H9 (cell line): ENCODE measurements around the gene PDGFB. TPM values are rescaled to one million over a fixed set of nuclear protein-coding genes. Genes with fewer than 3 reads are reported as not detected.
A peak's percentile ranks its signal among the peaks of the same experiment; 100 is the strongest.

Experiments used
- DNase-seq: peaks from one replicate; pipeline ENCODE4 v3.0.0-alpha.2; 2017
- H2AFZ ChIP-seq: one replicate; pipeline ENCODE4 v1.6.1; 2013; ENCODE audit warnings: mild to moderate bottlenecking, low read length, control low read depth, moderate library complexity
- H2AK5ac ChIP-seq: 2 replicates; pipeline ENCODE4 v1.6.1; 2013; ENCODE audit warnings: low read length, control low read depth, mixed read lengths; ENCODE audit not compliant: insufficient read length
- H2BK120ac ChIP-seq: one replicate; pipeline ENCODE4 v1.6.1; 2013; ENCODE audit warnings: low read depth, mild to moderate bottlenecking, low read length, control low read depth, inconsistent platforms; ENCODE audit not compliant: poor library complexity, severe bottlenecking
- H2BK12ac ChIP-seq: 2 replicates; pipeline ENCODE4 v1.6.1; 2013; ENCODE audit warnings: low read length, control low read depth, mixed read lengths, low read depth; ENCODE audit not compliant: insufficient read length
- H2BK15ac ChIP-seq: 2 replicates; pipeline ENCODE4 v1.6.1; 2013; ENCODE audit warnings: low read depth, low read length, control low read depth
- H2BK20ac ChIP-seq: one replicate; pipeline ENCODE4 v1.6.1; 2013; ENCODE audit warnings: low read depth, mild to moderate bottlenecking, low read length, control low read depth, inconsistent platforms; ENCODE audit not compliant: poor library complexity, severe bottlenecking
- H2BK5ac ChIP-seq: 2 replicates; pipeline ENCODE4 v1.6.1; 2013; ENCODE audit warnings: low read length, control low read depth, mixed read lengths; ENCODE audit not compliant: insufficient read length
- H3K14ac ChIP-seq: 2 replicates; pipeline ENCODE4 v1.6.1; 2013; ENCODE audit warnings: low read length, control low read depth; ENCODE audit not compliant: insufficient read depth
- H3K18ac ChIP-seq: 2 replicates; pipeline ENCODE4 v1.6.1; 2013; ENCODE audit warnings: low read depth, mild to moderate bottlenecking, mixed read lengths, low read length, control low read depth; ENCODE audit not compliant: insufficient read length
- H3K23ac ChIP-seq: 2 replicates; pipeline ENCODE4 v1.6.1; 2013; ENCODE audit warnings: low read length, control low read depth, mixed read lengths, low read depth; ENCODE audit not compliant: insufficient read length
- H3K23me2 ChIP-seq: 2 replicates; pipeline ENCODE4 v1.6.1; 2013; ENCODE audit warnings: low read depth, mild to moderate bottlenecking, mixed read lengths, low read length, control low read depth; ENCODE audit not compliant: insufficient read length, poor library complexity, severe bottlenecking
- H3K27ac ChIP-seq: 2 replicates; pipeline ENCODE4 v1.5.1; 2013; ENCODE audit warnings: low read length, control low read depth, mixed read lengths, low read depth; ENCODE audit not compliant: insufficient read length
- H3K27me3 ChIP-seq: 2 replicates; pipeline ENCODE4 v1.6.1; 2013; ENCODE audit warnings: low read length, control low read depth, inconsistent platforms; ENCODE audit not compliant: insufficient read depth
- H3K4ac ChIP-seq: 2 replicates; pipeline ENCODE4 v1.6.1; 2013; ENCODE audit warnings: low read depth, mild to moderate bottlenecking, control low read depth, inconsistent platforms, low read length, moderate library complexity
- H3K4me1 ChIP-seq: 2 replicates; pipeline ENCODE4 v1.6.1; 2013; ENCODE audit warnings: low read length, control low read depth, inconsistent platforms; ENCODE audit not compliant: insufficient read depth
- H3K4me2 ChIP-seq: 2 replicates; pipeline ENCODE4 v1.6.1; 2013; ENCODE audit warnings: low read length, control low read depth, mixed read lengths; ENCODE audit not compliant: insufficient read length, insufficient read depth
- H3K56ac ChIP-seq: 2 replicates; pipeline ENCODE4 v1.6.1; 2013; ENCODE audit warnings: low read depth, mild to moderate bottlenecking, mixed read lengths, low read length, control low read depth; ENCODE audit not compliant: insufficient read length
- H3K79me1 ChIP-seq: 2 replicates; pipeline ENCODE4 v1.6.1; 2013; ENCODE audit warnings: low read depth, mild to moderate bottlenecking, moderate library complexity, low read length, control low read depth, inconsistent platforms; ENCODE audit not compliant: insufficient read depth, poor library complexity, severe bottlenecking
- H3K79me2 ChIP-seq: 2 replicates; pipeline ENCODE4 v1.6.1; 2013; ENCODE audit warnings: low read length, control low read depth, inconsistent platforms; ENCODE audit not compliant: insufficient read depth
- H3K9ac ChIP-seq: 2 replicates; pipeline ENCODE4 v1.6.1; 2013; ENCODE audit warnings: low read length, control low read depth, mixed read lengths; ENCODE audit not compliant: insufficient read length; ENCODE audit errors: extremely low read depth
- H3K9me3 ChIP-seq: one replicate; pipeline ENCODE4 v1.6.1; 2013; ENCODE audit warnings: low read depth, low read length, inconsistent platforms; ENCODE audit not compliant: control insufficient read depth
- H3T11ph ChIP-seq: one replicate; pipeline ENCODE4 v1.6.1; 2013; ENCODE audit warnings: mild to moderate bottlenecking, low read length, control low read depth, inconsistent platforms
- H4K20me1 ChIP-seq: one replicate; pipeline ENCODE4 v1.6.1; 2013; ENCODE audit not compliant: control insufficient read depth, insufficient read length, insufficient read depth
- H4K5ac ChIP-seq: 2 replicates; pipeline ENCODE4 v1.6.1; 2013; ENCODE audit warnings: low read depth, mild to moderate bottlenecking, mixed read lengths, low read length, control low read depth; ENCODE audit not compliant: insufficient read length
- H4K8ac ChIP-seq: replicated peaks from 2 replicates; pipeline ENCODE4 v1.6.1; 2013; ENCODE audit warnings: low read length, control low read depth, mixed read lengths, low read depth; ENCODE audit not compliant: insufficient read length
- H4K91ac ChIP-seq: 2 replicates; pipeline ENCODE4 v1.6.1; 2013; ENCODE audit warnings: low read depth, mild to moderate bottlenecking, moderate library complexity, mixed read lengths, low read length, control low read depth; ENCODE audit not compliant: insufficient read length
- H3K27ac Mint-ChIP-seq, 3 experiments: 2 replicates in 2 of 3; 3 replicates in 1 of 3; pipeline ENCODE4 v1.8.0; 2020 to 2021; ENCODE audit warnings: mixed read lengths in 3 of 3, mild to moderate bottlenecking in 1 of 3, moderate library complexity in 1 of 3
- H3K27me3 Mint-ChIP-seq: 2 replicates; pipeline ENCODE4 v1.8.0; 2021; ENCODE audit warnings: low read depth, mild to moderate bottlenecking, moderate library complexity, mixed read lengths
- H3K36me3 Mint-ChIP-seq, 3 experiments: 2 replicates in 2 of 3; 3 replicates in 1 of 3; pipeline ENCODE4 v1.8.0; 2020 to 2021; ENCODE audit warnings: low read depth in 3 of 3, mixed read lengths in 3 of 3; ENCODE audit not compliant: insufficient read depth in 1 of 3
- H3K4me1 Mint-ChIP-seq, 2 experiments: 2 replicates each; pipeline ENCODE4 v1.8.0; 2020; ENCODE audit warnings: mixed read lengths in 2 of 2
- H3K4me3 Mint-ChIP-seq, 2 experiments: 2 replicates in 1 of 2; 3 replicates in 1 of 2; pipeline ENCODE4 v1.8.0; 2020 to 2021; ENCODE audit warnings: mild to moderate bottlenecking in 2 of 2, mixed read lengths in 2 of 2, moderate library complexity in 1 of 2
- H3K9me3 Mint-ChIP-seq, 2 experiments: 2 replicates in 1 of 2; 3 replicates in 1 of 2; pipeline ENCODE4 v1.8.0; 2020; ENCODE audit warnings: mild to moderate bottlenecking in 2 of 2, mixed read lengths in 2 of 2, moderate library complexity in 1 of 2
- CTCF ChIP-seq: fragments of 200-600 bp; sonication (generic); conservative IDR thresholded peaks from 3 replicates; pipeline ENCODE4 v1.8.0; 2021; ENCODE audit warnings: antibody characterized with exemption, mild to moderate bottlenecking
- WGBS: extraction: QIAGEN DNeasy Blood & Tissue Kit; methylation state at CpG from one replicate; pipeline ENCODE4 v1.1.7; 2013; ENCODE audit warnings: missing lambda C conversion rate, low lambda C conversion rate, mixed read lengths; ENCODE audit not compliant: insufficient read length; ENCODE audit errors: extremely low coverage; 5-methylcytosine and 5-hydroxymethylcytosine counted together
- total RNA-seq: library from RNA; stranded (reverse); gene quantifications from 2 replicates; pipeline ENCODE4 v1.2.1, GENCODE V29; 2021

Gene PDGFB
- total RNA-seq, 1 experiment from 2014 or later = 6.1 TPM

- peaks cover 5% of the 10 kb centered on the region for H4K20me1 ChIP-seq
- no peaks in the 10 kb centered on the region for H3K27me3 ChIP-seq
- no peak overlapping the region for H4K5ac ChIP-seq
- no peaks in the 10 kb centered on the region for H3K79me1 ChIP-seq
- WGBS = no CpG with 5 or more reads among the region's 2 CpGs
- peak overlapping the region; percentile 96 for H2BK12ac ChIP-seq
- Mint-ChIP-seq H3K27me3 (no peaks in the 10 kb centered on the region; the same call in 1 of the 2 replicates), H3K4me3 (no peak overlapping the region), H3K9me3 (peaks cover 0 to 4% of the 10 kb centered on the region in 2 experiments; a peak in 2 of 5 replicates), H3K36me3 (peaks cover 0 to 6% (median 2%) of the 10 kb centered on the region in 3 experiments; a peak in 2 of 7 replicates), H3K4me1 (peaks cover 63 to 82% of the 10 kb centered on the region in 2 experiments), H3K27ac (peak overlapping the region; percentile 7 to 83 (median 81); a peak in 6 of 7 replicates)
- no peak overlapping the region for H3K4me2 ChIP-seq
- H2BK15ac ChIP-seq = no peak overlapping the region
- H3K14ac ChIP-seq = peak overlapping the region; percentile 86
- H2AK5ac ChIP-seq = peak overlapping the region; percentile 55
- H3K9ac ChIP-seq = no peak overlapping the region
- no peak overlapping the region for H3K23ac ChIP-seq
- peaks cover 12% of the 10 kb centered on the region; the same call in 1 of the 2 replicates for H3K4me1 ChIP-seq
- DNase-seq = no peak
- no peak overlapping the region for H3K27ac ChIP-seq
- no peaks in the 10 kb centered on the region for H3K79me2 ChIP-seq
- peak overlapping the region; percentile 11 for H4K8ac ChIP-seq
- peak overlapping the region; percentile 11 for H3K4ac ChIP-seq
- peak overlapping the region; percentile 27 for H2BK5ac ChIP-seq
- no peak for TF ChIP-seq CTCF
- H2AFZ ChIP-seq = no peak overlapping the region
- H3K9me3 ChIP-seq = no peaks in the 10 kb centered on the region
- H2BK20ac ChIP-seq = no peak overlapping the region
- H3K18ac ChIP-seq = peak overlapping the region; percentile 78
- no peak overlapping the region for H3K56ac ChIP-seq
- no peaks in the 10 kb centered on the region for H3K23me2 ChIP-seq
- peak overlapping the region; percentile 100 for H4K91ac ChIP-seq
- H2BK120ac ChIP-seq = no peak overlapping the region
- no peak overlapping the region for H3T11ph ChIP-seq
Measured at GRCh38 chr22:39177456-39177775, 67.4 kb downstream of the PDGFB start.
